H9 (cell line): ENCODE measurements around the gene KCNMA1. TPM values are rescaled to one million over a fixed set of nuclear protein-coding genes. Genes with fewer than 3 reads are reported as not detected.

ENCODE experiments used
- DNase-seq: peaks from one replicate; pipeline ENCODE4 v3.0.0-alpha.2; 2017
- H2AFZ ChIP-seq: one replicate; pipeline ENCODE4 v1.6.1; 2013; ENCODE audit warnings: mild to moderate bottlenecking, low read length, control low read depth, moderate library complexity
- H2AK5ac ChIP-seq: 2 replicates; pipeline ENCODE4 v1.6.1; 2013; ENCODE audit warnings: low read length, control low read depth, mixed read lengths; ENCODE audit not compliant: insufficient read length
- H2BK120ac ChIP-seq: one replicate; pipeline ENCODE4 v1.6.1; 2013; ENCODE audit warnings: low read depth, mild to moderate bottlenecking, low read length, control low read depth, inconsistent platforms; ENCODE audit not compliant: poor library complexity, severe bottlenecking
- H2BK12ac ChIP-seq: 2 replicates; pipeline ENCODE4 v1.6.1; 2013; ENCODE audit warnings: low read length, control low read depth, mixed read lengths, low read depth; ENCODE audit not compliant: insufficient read length
- H2BK15ac ChIP-seq: 2 replicates; pipeline ENCODE4 v1.6.1; 2013; ENCODE audit warnings: low read depth, low read length, control low read depth
- H2BK20ac ChIP-seq: one replicate; pipeline ENCODE4 v1.6.1; 2013; ENCODE audit warnings: low read depth, mild to moderate bottlenecking, low read length, control low read depth, inconsistent platforms; ENCODE audit not compliant: poor library complexity, severe bottlenecking
- H2BK5ac ChIP-seq: 2 replicates; pipeline ENCODE4 v1.6.1; 2013; ENCODE audit warnings: low read length, control low read depth, mixed read lengths; ENCODE audit not compliant: insufficient read length
- H3K14ac ChIP-seq: 2 replicates; pipeline ENCODE4 v1.6.1; 2013; ENCODE audit warnings: low read length, control low read depth; ENCODE audit not compliant: insufficient read depth
- H3K18ac ChIP-seq: 2 replicates; pipeline ENCODE4 v1.6.1; 2013; ENCODE audit warnings: low read depth, mild to moderate bottlenecking, mixed read lengths, low read length, control low read depth; ENCODE audit not compliant: insufficient read length
- H3K23ac ChIP-seq: 2 replicates; pipeline ENCODE4 v1.6.1; 2013; ENCODE audit warnings: low read length, control low read depth, mixed read lengths, low read depth; ENCODE audit not compliant: insufficient read length
- H3K23me2 ChIP-seq: 2 replicates; pipeline ENCODE4 v1.6.1; 2013; ENCODE audit warnings: low read depth, mild to moderate bottlenecking, mixed read lengths, low read length, control low read depth; ENCODE audit not compliant: insufficient read length, poor library complexity, severe bottlenecking
- H3K27ac ChIP-seq: 2 replicates; pipeline ENCODE4 v1.5.1; 2013; ENCODE audit warnings: low read length, control low read depth, mixed read lengths, low read depth; ENCODE audit not compliant: insufficient read length
- H3K27me3 ChIP-seq: 2 replicates; pipeline ENCODE4 v1.6.1; 2013; ENCODE audit warnings: low read length, control low read depth, inconsistent platforms; ENCODE audit not compliant: insufficient read depth
- H3K4ac ChIP-seq: 2 replicates; pipeline ENCODE4 v1.6.1; 2013; ENCODE audit warnings: low read depth, mild to moderate bottlenecking, control low read depth, inconsistent platforms, low read length, moderate library complexity
- H3K4me1 ChIP-seq: 2 replicates; pipeline ENCODE4 v1.6.1; 2013; ENCODE audit warnings: low read length, control low read depth, inconsistent platforms; ENCODE audit not compliant: insufficient read depth
- H3K4me2 ChIP-seq: 2 replicates; pipeline ENCODE4 v1.6.1; 2013; ENCODE audit warnings: low read length, control low read depth, mixed read lengths; ENCODE audit not compliant: insufficient read length, insufficient read depth
- H3K56ac ChIP-seq: 2 replicates; pipeline ENCODE4 v1.6.1; 2013; ENCODE audit warnings: low read depth, mild to moderate bottlenecking, mixed read lengths, low read length, control low read depth; ENCODE audit not compliant: insufficient read length
- H3K79me1 ChIP-seq: 2 replicates; pipeline ENCODE4 v1.6.1; 2013; ENCODE audit warnings: low read depth, mild to moderate bottlenecking, moderate library complexity, low read length, control low read depth, inconsistent platforms; ENCODE audit not compliant: insufficient read depth, poor library complexity, severe bottlenecking
- H3K79me2 ChIP-seq: 2 replicates; pipeline ENCODE4 v1.6.1; 2013; ENCODE audit warnings: low read length, control low read depth, inconsistent platforms; ENCODE audit not compliant: insufficient read depth
- H3K9ac ChIP-seq: 2 replicates; pipeline ENCODE4 v1.6.1; 2013; ENCODE audit warnings: low read length, control low read depth, mixed read lengths; ENCODE audit not compliant: insufficient read length; ENCODE audit errors: extremely low read depth
- H3K9me3 ChIP-seq: one replicate; pipeline ENCODE4 v1.6.1; 2013; ENCODE audit warnings: low read depth, low read length, inconsistent platforms; ENCODE audit not compliant: control insufficient read depth
- H3T11ph ChIP-seq: one replicate; pipeline ENCODE4 v1.6.1; 2013; ENCODE audit warnings: mild to moderate bottlenecking, low read length, control low read depth, inconsistent platforms
- H4K20me1 ChIP-seq: one replicate; pipeline ENCODE4 v1.6.1; 2013; ENCODE audit not compliant: control insufficient read depth, insufficient read length, insufficient read depth
- H4K5ac ChIP-seq: 2 replicates; pipeline ENCODE4 v1.6.1; 2013; ENCODE audit warnings: low read depth, mild to moderate bottlenecking, mixed read lengths, low read length, control low read depth; ENCODE audit not compliant: insufficient read length
- H4K8ac ChIP-seq: replicated peaks from 2 replicates; pipeline ENCODE4 v1.6.1; 2013; ENCODE audit warnings: low read length, control low read depth, mixed read lengths, low read depth; ENCODE audit not compliant: insufficient read length
- H4K91ac ChIP-seq: 2 replicates; pipeline ENCODE4 v1.6.1; 2013; ENCODE audit warnings: low read depth, mild to moderate bottlenecking, moderate library complexity, mixed read lengths, low read length, control low read depth; ENCODE audit not compliant: insufficient read length
- H3K27ac Mint-ChIP-seq, 3 experiments: 2 replicates in 2 of 3; 3 replicates in 1 of 3; pipeline ENCODE4 v1.8.0; 2020 to 2021; ENCODE audit warnings: mixed read lengths in 3 of 3, mild to moderate bottlenecking in 1 of 3, moderate library complexity in 1 of 3
- H3K27me3 Mint-ChIP-seq: 2 replicates; pipeline ENCODE4 v1.8.0; 2021; ENCODE audit warnings: low read depth, mild to moderate bottlenecking, moderate library complexity, mixed read lengths
- H3K36me3 Mint-ChIP-seq, 3 experiments: 2 replicates in 2 of 3; 3 replicates in 1 of 3; pipeline ENCODE4 v1.8.0; 2020 to 2021; ENCODE audit warnings: low read depth in 3 of 3, mixed read lengths in 3 of 3; ENCODE audit not compliant: insufficient read depth in 1 of 3
- H3K4me1 Mint-ChIP-seq, 2 experiments: 2 replicates each; pipeline ENCODE4 v1.8.0; 2020; ENCODE audit warnings: mixed read lengths in 2 of 2
- H3K4me3 Mint-ChIP-seq, 2 experiments: 2 replicates in 1 of 2; 3 replicates in 1 of 2; pipeline ENCODE4 v1.8.0; 2020 to 2021; ENCODE audit warnings: mild to moderate bottlenecking in 2 of 2, mixed read lengths in 2 of 2, moderate library complexity in 1 of 2
- H3K9me3 Mint-ChIP-seq, 2 experiments: 2 replicates in 1 of 2; 3 replicates in 1 of 2; pipeline ENCODE4 v1.8.0; 2020; ENCODE audit warnings: mild to moderate bottlenecking in 2 of 2, mixed read lengths in 2 of 2, moderate library complexity in 1 of 2
- CTCF ChIP-seq: fragments of 200-600 bp; sonication (generic); conservative IDR thresholded peaks from 3 replicates; pipeline ENCODE4 v1.8.0; 2021; ENCODE audit warnings: antibody characterized with exemption, mild to moderate bottlenecking
- WGBS: extraction: QIAGEN DNeasy Blood & Tissue Kit; methylation state at CpG from one replicate; pipeline ENCODE4 v1.1.7; 2013; ENCODE audit warnings: missing lambda C conversion rate, low lambda C conversion rate, mixed read lengths; ENCODE audit not compliant: insufficient read length; ENCODE audit errors: extremely low coverage; 5-methylcytosine and 5-hydroxymethylcytosine counted together
- total RNA-seq: library from RNA; stranded (reverse); gene quantifications from 2 replicates; pipeline ENCODE4 v1.2.1, GENCODE V29; 2021

Gene KCNMA1
- total RNA-seq, 1 experiment from 2014 or later, result 2.0 TPM

DNA sequence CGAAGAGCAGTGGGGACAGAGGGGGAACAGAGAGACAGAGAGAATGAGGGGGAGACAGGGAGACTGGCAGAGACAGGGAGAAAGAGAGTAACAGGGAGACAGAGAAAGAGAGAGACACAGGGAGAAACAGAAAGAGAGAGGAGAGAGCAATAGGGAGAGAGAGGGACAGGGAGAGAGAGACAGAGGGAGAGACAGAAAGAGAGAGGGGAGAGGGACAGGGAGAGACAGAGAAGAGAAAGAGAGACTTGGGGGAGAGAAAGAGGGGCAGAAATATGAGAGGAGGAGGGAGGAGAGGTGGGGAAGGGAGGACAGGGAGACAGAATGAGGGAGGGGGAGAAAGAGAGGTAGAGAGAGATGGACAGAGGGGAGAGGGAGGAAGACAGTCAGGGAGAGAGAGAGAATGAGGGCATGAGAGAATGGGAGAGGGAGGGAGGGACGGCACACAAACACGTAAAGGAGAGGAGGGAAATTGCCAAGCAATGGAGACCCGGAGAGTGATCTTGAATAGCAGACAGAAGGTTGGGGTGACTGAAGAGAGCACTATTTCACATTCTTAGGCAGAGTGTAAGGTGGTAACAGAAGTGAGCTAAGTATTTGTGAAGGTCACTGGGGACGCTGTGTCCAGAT, 33.3 kb upstream of the KCNMA1 start:
- Histone ChIP-seq H3K23ac (no peak overlapping the region), H2BK15ac (no peak overlapping the region), H4K20me1 (no peaks in the 10 kb centered on the region), H3K79me1 (no peaks in the 10 kb centered on the region), H2AFZ (no peak overlapping the region), H3K4me1 (no peaks in the 10 kb centered on the region; the same call in 1 of the 2 replicates), H3K9me3 (no peaks in the 10 kb centered on the region), H3K4me2 (no peak overlapping the region), H4K8ac (no peak overlapping the region), H2BK120ac (no peak overlapping the region), H2BK5ac (no peak overlapping the region), H4K91ac (no peak overlapping the region), H3K27me3 (no peaks in the 10 kb centered on the region), H2AK5ac (no peak overlapping the region), H2BK20ac (no peak overlapping the region), H3K9ac (no peak overlapping the region), H3K4ac (no peak overlapping the region), H3K14ac (no peak overlapping the region), H3K56ac (no peak overlapping the region), H3K18ac (no peak overlapping the region), H4K5ac (no peak overlapping the region), H3K79me2 (no peaks in the 10 kb centered on the region), H2BK12ac (no peak overlapping the region), H3K27ac (no peak overlapping the region), H3T11ph (no peak overlapping the region), H3K23me2 (no peaks in the 10 kb centered on the region)
- Mint-ChIP-seq H3K9me3 (no peaks in the 10 kb centered on the region), H3K27me3 (peaks cover 16% of the 10 kb centered on the region), H3K27ac (no peak overlapping the region; a peak in 1 of 7 replicates), H3K4me3 (no peak overlapping the region), H3K4me1 (peaks cover 12 to 27% of the 10 kb centered on the region in 2 experiments), H3K36me3 (no peaks in the 10 kb centered on the region; a peak in 2 of 7 replicates)
- no CpG with 5 or more reads among the region's 5 CpGs for WGBS
- no peak for DNase-seq
- no peak for TF ChIP-seq CTCF
